Kidney (tissue), 14 donors: ENCODE results near the gene ASAP2. TPM values are rescaled to one million over a fixed set of nuclear protein-coding genes. Genes with fewer than 3 reads are reported as not detected.

Experiments
- DNase-seq, 5 donors: peaks; one replicate each; pipeline ENCODE4 v3.0.0-alpha.2; 2013 to 2020
- FAIRE-seq: peaks from 2 replicates; lab custom pipeline; 2012; peaks lifted over from hg19 to GRCh38; lab: Jason Lieb, UNC
- H3K27ac ChIP-seq, 2 donors: one replicate each; pipeline ENCODE4 v1.7.0; 2013; ENCODE audit warnings: low read depth in 2 of 2, low read length in 2 of 2, inconsistent platforms in 1 of 2
- H3K27me3 ChIP-seq: one replicate; pipeline ENCODE4 v1.7.1; 2013; ENCODE audit warnings: low read length, inconsistent platforms; ENCODE audit not compliant: control insufficient read depth, insufficient read depth
- H3K36me3 ChIP-seq, 3 donors: one replicate each; pipeline versions ENCODE4 v1.7.0 to v1.7.1; 2013; ENCODE audit warnings: low read length in 3 of 3, control low read depth in 1 of 3, inconsistent platforms in 1 of 3; ENCODE audit not compliant: insufficient read depth in 3 of 3, control insufficient read depth in 2 of 3
- H3K4me1 ChIP-seq, 3 donors: one replicate each; pipeline versions ENCODE4 v1.7.0 to v1.7.1; 2013; ENCODE audit warnings: low read length in 3 of 3, inconsistent platforms in 1 of 3, low read depth in 1 of 3; ENCODE audit not compliant: control insufficient read depth in 2 of 3, insufficient read depth in 2 of 3
- H3K4me3 ChIP-seq, 3 donors: one replicate each; pipeline versions ENCODE4 v1.7.0 to v1.8.1; 2013; ENCODE audit warnings: low read length in 3 of 3, control low read depth in 1 of 3, inconsistent platforms in 1 of 3
- H3K9ac ChIP-seq, 3 donors: one replicate each; pipeline versions ENCODE4 v1.7.0 to v1.7.1; 2013; ENCODE audit warnings: low read length in 3 of 3, control low read depth in 1 of 3, inconsistent platforms in 1 of 3
- H3K9me3 ChIP-seq, 3 donors: one replicate each; pipeline versions ENCODE4 v1.7.0 to v1.7.1; 2013; ENCODE audit warnings: low read length in 3 of 3, control low read depth in 1 of 3, inconsistent platforms in 1 of 3; ENCODE audit not compliant: control insufficient read depth in 2 of 3, insufficient read depth in 1 of 3
- intact Hi-C: fragments of 100-400 bp; cut with DNase I; formaldehyde crosslinking; loops from one replicate; pipeline ENCODE4 v1.11.1; 2022
- polyA plus RNA-seq: library from polyadenylated mRNA; stranded (reverse); fragments of 350-450 nt; fragmentation: Illumina TruSeq; extraction: RNeasy Lipid Tissue Mini Kit (QIAGEN cat#74804); gene quantifications from one replicate; pipeline ENCODE4 v1.2.3, GENCODE V29; 2014; ENCODE audit warnings: low read depth, low replicate concordance; ENCODE audit not compliant: insufficient read depth
- total RNA-seq: library from RNA; stranded (reverse); fragmentation: NEBNext Ultra II Directional; extraction: Animal tissue kit (Norgen Biotek cat#: 25700); gene quantifications from one replicate; pipeline ENCODE4 v1.2.1, GENCODE V29; 2021
- TF ChIP-seq, protein P1 (sequence below): IDR thresholded peaks from 3 replicates; pipeline ENCODE4 v1.5.1; 2012; ENCODE audit warnings: mild to moderate bottlenecking, moderate library complexity, borderline replicate concordance; ENCODE audit not compliant: insufficient read depth; ENCODE audit errors: extremely low read depth
- donor health status: control.
- donor health status: control.
- donor health status: control.
- donor health status: control.
- donor health status: control.
- donor health status: DM: yes; HTN: yes; CAD: no.
- donor health status: Normal renal cell carcinoma (clear cell type).

The ASAP2 gene
- total and polyA plus RNA-seq, 2 donors from 2014 or later, result 26.2 to 54.8 TPM

DNA sequence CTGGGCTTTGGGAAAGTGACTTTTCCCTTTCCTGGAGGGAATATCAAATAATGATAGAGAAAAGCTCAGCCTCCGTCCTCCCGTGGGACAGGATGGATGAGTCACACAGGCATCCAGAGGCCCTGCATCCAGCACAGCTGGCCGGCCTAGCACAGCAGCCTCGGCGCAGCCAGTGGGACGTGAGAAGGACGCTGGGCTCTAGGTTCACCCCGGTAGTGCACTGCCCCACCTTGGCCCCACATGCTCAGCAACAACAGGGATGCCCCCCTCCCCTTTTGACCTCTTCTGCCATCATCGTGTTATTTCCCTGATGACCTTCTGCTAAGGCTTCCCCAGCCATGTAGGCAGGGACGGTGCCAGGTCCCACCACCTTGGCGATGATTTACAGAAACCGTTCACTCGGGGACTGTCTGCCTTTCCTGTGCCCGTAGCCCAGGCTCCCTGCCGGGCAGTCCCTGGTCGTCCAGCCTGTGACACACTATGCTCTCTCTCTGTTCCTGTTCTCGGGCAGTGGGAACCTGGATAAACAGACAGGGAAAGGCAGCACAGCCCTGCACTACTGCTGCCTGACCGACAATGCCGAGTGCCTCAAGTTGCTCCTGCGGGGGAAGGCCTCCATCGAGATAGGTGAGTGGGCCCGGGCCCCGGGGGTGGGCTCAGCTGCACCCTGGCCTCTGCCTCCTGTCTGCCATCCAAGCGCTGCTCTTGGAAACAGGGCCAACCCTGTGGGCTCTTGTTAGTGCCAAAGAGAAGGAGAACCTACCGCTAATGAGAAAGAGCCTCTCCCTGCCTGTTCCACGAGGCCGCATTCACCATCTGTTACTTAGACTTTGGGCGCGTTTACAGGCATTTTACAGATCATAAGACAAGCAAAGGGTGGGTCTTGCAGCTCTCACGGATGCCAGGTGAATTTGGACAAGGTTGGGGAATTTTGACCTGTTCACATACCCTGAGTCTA lies 172.1 kb downstream of the ASAP2 start:
- H3K27me3 ChIP-seq, result no peaks in the 10 kb centered on the region
- FAIRE-seq (no peak), DNase-seq (peak in 1 of 5 donors; percentile 91)
- intact Hi-C loops, result no loop called here
- no peak overlapping the region for H3K9ac ChIP-seq
- TF ChIP-seq, protein P1, sequence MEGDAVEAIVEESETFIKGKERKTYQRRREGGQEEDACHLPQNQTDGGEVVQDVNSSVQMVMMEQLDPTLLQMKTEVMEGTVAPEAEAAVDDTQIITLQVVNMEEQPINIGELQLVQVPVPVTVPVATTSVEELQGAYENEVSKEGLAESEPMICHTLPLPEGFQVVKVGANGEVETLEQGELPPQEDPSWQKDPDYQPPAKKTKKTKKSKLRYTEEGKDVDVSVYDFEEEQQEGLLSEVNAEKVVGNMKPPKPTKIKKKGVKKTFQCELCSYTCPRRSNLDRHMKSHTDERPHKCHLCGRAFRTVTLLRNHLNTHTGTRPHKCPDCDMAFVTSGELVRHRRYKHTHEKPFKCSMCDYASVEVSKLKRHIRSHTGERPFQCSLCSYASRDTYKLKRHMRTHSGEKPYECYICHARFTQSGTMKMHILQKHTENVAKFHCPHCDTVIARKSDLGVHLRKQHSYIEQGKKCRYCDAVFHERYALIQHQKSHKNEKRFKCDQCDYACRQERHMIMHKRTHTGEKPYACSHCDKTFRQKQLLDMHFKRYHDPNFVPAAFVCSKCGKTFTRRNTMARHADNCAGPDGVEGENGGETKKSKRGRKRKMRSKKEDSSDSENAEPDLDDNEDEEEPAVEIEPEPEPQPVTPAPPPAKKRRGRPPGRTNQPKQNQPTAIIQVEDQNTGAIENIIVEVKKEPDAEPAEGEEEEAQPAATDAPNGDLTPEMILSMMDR, result no peak
- peaks cover 0 to 51% (median 17%) of the 10 kb centered on the region in 3 donors for H3K36me3 ChIP-seq
- peaks cover 0 to 31% (median 16%) of the 10 kb centered on the region in 3 donors for H3K4me1 ChIP-seq
- H3K9me3 ChIP-seq, result no peaks in the 10 kb centered on the region
- H3K27ac ChIP-seq, result peak overlapping the region; percentile 67 to 74
- H3K4me3 ChIP-seq, result no peak overlapping the region

DNA sequence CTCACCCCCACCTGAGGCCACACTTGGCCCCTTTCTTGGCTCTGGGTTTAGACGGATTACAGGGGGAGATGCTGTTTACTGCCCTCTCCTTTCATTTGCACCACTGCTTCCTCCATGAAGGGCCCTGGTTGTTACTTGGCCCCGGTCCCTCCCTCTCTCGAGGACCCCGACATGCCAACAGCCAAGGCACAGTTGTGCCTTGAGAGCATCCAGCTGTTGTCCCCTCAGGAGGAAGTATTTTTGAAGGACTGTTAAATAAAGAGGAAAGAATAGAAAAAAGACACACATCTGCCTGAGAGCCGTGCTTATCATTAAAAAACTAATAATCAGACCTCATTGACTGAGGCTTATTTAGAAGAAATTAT lies 172.8 kb downstream of the ASAP2 start:
- no peaks in the 10 kb centered on the region for H3K9me3 ChIP-seq
- H3K4me3 ChIP-seq, result no peak overlapping the region
- H3K27me3 ChIP-seq, result no peaks in the 10 kb centered on the region
- no peak for DNase-seq
- peaks cover 0 to 25% (median 9%) of the 10 kb centered on the region in 3 donors for H3K4me1 ChIP-seq
- H3K36me3 ChIP-seq, result peaks cover 0 to 55% (median 17%) of the 10 kb centered on the region in 3 donors
- no peak overlapping the region for H3K27ac ChIP-seq
- TF ChIP-seq, protein P1, result no peak
- no peak overlapping the region for H3K9ac ChIP-seq
- intact Hi-C loops, result no loop called here
- no peak for FAIRE-seq

DNA sequence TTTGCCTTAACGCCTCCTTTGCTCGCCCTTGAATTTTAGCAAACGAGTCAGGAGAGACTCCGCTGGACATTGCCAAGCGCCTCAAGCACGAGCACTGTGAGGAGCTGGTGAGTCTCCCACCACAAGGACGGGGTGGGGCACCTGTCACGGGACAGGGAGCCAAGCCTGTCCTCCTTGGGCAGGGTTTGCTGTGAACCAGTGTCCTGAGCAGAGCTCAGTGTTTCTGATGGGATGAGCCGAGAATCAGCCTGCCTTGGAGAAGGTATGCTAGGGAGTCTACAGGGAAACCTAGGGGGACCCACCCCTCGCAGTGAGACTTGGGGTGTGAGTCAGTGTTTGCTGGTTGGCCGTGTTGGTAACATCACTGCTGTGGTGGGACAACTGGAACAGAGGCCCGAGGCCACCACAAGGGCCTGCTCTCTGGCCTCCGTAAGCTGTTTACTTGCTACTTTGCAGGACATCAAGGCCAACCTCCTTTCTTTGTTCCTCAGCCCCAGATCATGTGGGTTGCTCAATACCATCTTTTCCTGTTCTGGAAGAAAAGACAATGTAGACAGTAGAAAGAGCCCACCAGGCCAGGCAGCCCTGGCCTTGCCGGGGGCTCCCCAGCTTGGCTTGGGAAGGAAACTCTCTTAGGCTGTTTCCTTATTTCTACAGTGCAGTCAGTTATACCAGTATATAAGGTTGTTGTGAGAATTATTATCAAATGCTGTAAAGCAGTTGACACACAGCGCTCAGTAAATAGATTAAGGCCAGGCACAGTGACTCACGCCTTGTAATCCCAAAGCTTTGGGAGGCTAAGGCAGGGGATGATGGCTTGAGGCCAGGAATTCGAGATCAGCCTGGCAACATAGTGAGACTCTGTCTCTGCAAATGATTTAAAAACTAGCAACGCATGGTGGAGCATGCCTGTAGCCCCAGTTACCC lies 174.4 kb downstream of the ASAP2 start:
- Histone ChIP-seq H3K36me3 (peaks cover 0 to 56% (median 20%) of the 10 kb centered on the region in 3 donors), H3K9me3 (no peaks in the 10 kb centered on the region), H3K27me3 (no peaks in the 10 kb centered on the region), H3K9ac (no peak overlapping the region), H3K27ac (peak overlapping the region; percentile 63 to 72), H3K4me1 (peaks cover 0 to 28% (median 13%) of the 10 kb centered on the region in 3 donors), H3K4me3 (no peak overlapping the region)
- TF ChIP-seq, protein P1, result no peak
- intact Hi-C loops, result no loop called here
- FAIRE-seq (no peak), DNase-seq (no peak)
